ENCODE results near the gene MAML1.
"Not testable (repeated sequence)": the region's sequence is repeated elsewhere in the genome, so short reads cannot be mapped to it uniquely, and the experiment has no call there.

Gene MAML1

GRCh38 chr5:179734536-179735164 is 2.0 kb downstream of the MAML1 start:
- peak overlapping the region; percentile 79 for H3K4me3 ChIP-seq (ENCODE audit: low read length)
- no peak for TF ChIP-seq CTCF (conservative IDR thresholded peaks at IDR 0.05; ENCODE audit: low read length)
- no peak for DNase-seq (ENCODE audit: low read depth)

- no peak for DNase-seq (ENCODE audit: low read depth)
- H3K4me3 ChIP-seq (ENCODE audit: low read length): no peak overlapping the region
- no peak for TF ChIP-seq CTCF (conservative IDR thresholded peaks at IDR 0.05; ENCODE audit: low read length)
Observed at GRCh38 chr5:179738742-179739141, 6.1 kb downstream of the MAML1 start.

GRCh38 chr5:179744106-179744505 is 11.5 kb downstream of the MAML1 start:
- not testable (repeated sequence) for DNase-seq (ENCODE audit: low read depth)

GRCh38 chr5:179746872-179747271 is 14.2 kb downstream of the MAML1 start:
- TF ChIP-seq CTCF (conservative IDR thresholded peaks at IDR 0.05; ENCODE audit: low read length): no peak
- H3K4me3 ChIP-seq (ENCODE audit: low read length): no peak overlapping the region
- no peak for DNase-seq (ENCODE audit: low read depth)

More at GRCh38 chr5:179744106-179744505, 11.5 kb downstream of the MAML1 start:
- not testable (repeated sequence) for H3K4me3 ChIP-seq (ENCODE audit: low read length)

GRCh38 chr5:179747811-179748210 is 15.2 kb downstream of the MAML1 start:
- no peak for TF ChIP-seq CTCF (conservative IDR thresholded peaks at IDR 0.05; ENCODE audit: low read length)
- H3K4me3 ChIP-seq (ENCODE audit: low read length): no peak overlapping the region
- DNase-seq (ENCODE audit: low read depth): no peak

GRCh38 chr5:179749857-179750508 is 17.4 kb downstream of the MAML1 start:
- TF ChIP-seq CTCF (conservative IDR thresholded peaks at IDR 0.05; ENCODE audit: low read length): no peak
- DNase-seq (ENCODE audit: low read depth): no peak
- H3K4me3 ChIP-seq (ENCODE audit: low read length): no peak overlapping the region

GRCh38 chr5:179753971-179754370 is 21.3 kb downstream of the MAML1 start:
- TF ChIP-seq CTCF (conservative IDR thresholded peaks at IDR 0.05; ENCODE audit: low read length): no peak
- DNase-seq (ENCODE audit: low read depth): no peak

More at GRCh38 chr5:179753971-179754370, 21.3 kb downstream of the MAML1 start:
- no peak overlapping the region for H3K4me3 ChIP-seq (ENCODE audit: low read length)
